Embryonic facial prominence (tissue), 1 donor: ENCODE results near the gene BCR.

Experiments
- DNase-seq: peaks from one replicate; pipeline ENCODE4 v3.0.0-alpha.2; 2016; ENCODE audit errors: extremely low spot score

Gene BCR

GRCh38 chr22:23262518-23263332, 82.4 kb downstream of the BCR start:
- no peak for DNase-seq

GRCh38 chr22:23263651-23264555, 83.6 kb downstream of the BCR start:
- DNase-seq, result no peak

- DNase-seq, result no peak
Observed at GRCh38 chr22:23264610-23265367, 84.5 kb downstream of the BCR start.

- no peak for DNase-seq
Observed at GRCh38 chr22:23265368-23265700, 85.0 kb downstream of the BCR start.

- DNase-seq, result no peak
Observed at GRCh38 chr22:23266780-23267179, 86.5 kb downstream of the BCR start.

GRCh38 chr22:23267226-23268043, 87.1 kb downstream of the BCR start:
- no peak for DNase-seq

GRCh38 chr22:23268139-23268712, 87.9 kb downstream of the BCR start:
- DNase-seq, result no peak

- no peak for DNase-seq
Observed at GRCh38 chr22:23268877-23269276, 88.6 kb downstream of the BCR start.

GRCh38 chr22:23269441-23270211, 89.3 kb downstream of the BCR start:
- DNase-seq, result no peak

- no peak for DNase-seq
Observed at GRCh38 chr22:23270212-23270733, 90.0 kb downstream of the BCR start.

GRCh38 chr22:23270798-23271596, 90.7 kb downstream of the BCR start:
- no peak for DNase-seq

- no peak for DNase-seq
Observed at GRCh38 chr22:23271597-23271908, 91.2 kb downstream of the BCR start.

GRCh38 chr22:23272371-23272770, 92.1 kb downstream of the BCR start:
- no peak for DNase-seq

GRCh38 chr22:23272834-23273233, 92.5 kb downstream of the BCR start:
- no peak for DNase-seq

- no peak for DNase-seq
Observed at GRCh38 chr22:23273445-23274145, 93.3 kb downstream of the BCR start.

- DNase-seq, result no peak
Observed at GRCh38 chr22:23274146-23274526, 93.8 kb downstream of the BCR start.

- DNase-seq, result no peak
Observed at GRCh38 chr22:23274891-23275694, 94.8 kb downstream of the BCR start.

GRCh38 chr22:23275751-23276150, 95.4 kb downstream of the BCR start:
- no peak for DNase-seq
